IMR-90 (cell line): ENCODE results near the gene TNK2. TPM values are rescaled to one million over a fixed set of nuclear protein-coding genes. Genes with fewer than 3 reads are reported as not detected.

ENCODE experiments used
- ATAC-seq: fragments of 200-7000 bp; cut with Tn5 transposase; 2 replicates; pipeline ENCODE4 v1.9.1; 2020; ENCODE audit warnings: low read depth, mild to moderate bottlenecking, moderate library complexity
- BruUV-seq: library from RNA; stranded (reverse); fragments of 400-500 nt; replicated peaks from 2 replicates; lab custom pipeline; 2021; lab: Mats Ljungman, UMichigan
- CTCF ChIA-PET: fragments of 300-600 bp; formaldehyde crosslinking; extraction: SDS; loops from one replicate; lab custom pipeline; 2021; ENCODE audit warnings: antibody characterized with exemption; lab: Yijun Ruan, JAX
- POLR2A ChIA-PET: fragments of 300-600 bp; sonication (Branson Sonifier 250); formaldehyde crosslinking; loops from one replicate; lab custom pipeline; 2022; ENCODE audit warnings: antibody characterized with exemption; ENCODE audit not compliant: unreplicated experiment; lab: Charles Lee
- DNase-seq: peaks from one replicate; pipeline ENCODE4 v3.0.0; 2013
- H2AFZ ChIP-seq: replicated peaks from 2 replicates; pipeline ENCODE3; 2013; ENCODE audit warnings: low read length, mild to moderate bottlenecking; ENCODE audit not compliant: poor library complexity
- H2AK5ac ChIP-seq: 2 replicates; pipeline ENCODE4 v1.6.1; 2013; ENCODE audit warnings: low read depth, low read length, inconsistent platforms
- H2AK9ac ChIP-seq: replicated peaks from 2 replicates; pipeline ENCODE3; 2013; ENCODE audit warnings: mild to moderate bottlenecking, low read depth, low read length, moderate library complexity; ENCODE audit not compliant: poor library complexity
- H2BK120ac ChIP-seq: 2 replicates; pipeline ENCODE4 v1.6.1; 2013; ENCODE audit warnings: low read depth, low read length, inconsistent platforms
- H2BK15ac ChIP-seq: 3 replicates; pipeline ENCODE4 v1.6.1; 2013; ENCODE audit warnings: low read depth, low read length, inconsistent platforms
- H2BK20ac ChIP-seq: 2 replicates; pipeline ENCODE4 v1.6.1; 2013; ENCODE audit warnings: low read depth, mild to moderate bottlenecking, inconsistent platforms, low read length, moderate library complexity
- H2BK5ac ChIP-seq: 2 replicates; pipeline ENCODE4 v1.6.1; 2013; ENCODE audit warnings: mild to moderate bottlenecking, low read depth, low read length, inconsistent platforms; ENCODE audit not compliant: poor library complexity, severe bottlenecking
- H3K14ac ChIP-seq: replicated peaks from 2 replicates; pipeline ENCODE4 v1.6.1; 2013; ENCODE audit warnings: low read depth, low read length, inconsistent platforms
- H3K18ac ChIP-seq: 2 replicates; pipeline ENCODE4 v1.6.1; 2013; ENCODE audit warnings: low read depth, low read length, control low read depth
- H3K23ac ChIP-seq: 2 replicates; pipeline ENCODE4 v1.6.1; 2013; ENCODE audit warnings: low read depth, low read length, inconsistent platforms
- H3K27ac ChIP-seq: 2 replicates; pipeline ENCODE4 v1.5.1; 2013; ENCODE audit warnings: mild to moderate bottlenecking, control low read depth, low read length; ENCODE audit not compliant: insufficient read depth
- H3K27me3 ChIP-seq: 2 replicates; pipeline ENCODE4 v1.6.1; 2013; ENCODE audit warnings: low read length; ENCODE audit not compliant: control insufficient read depth, insufficient read depth
- H3K36me3 ChIP-seq: 2 replicates; pipeline ENCODE4 v1.6.1; 2013; ENCODE audit warnings: low read length, mixed read lengths; ENCODE audit not compliant: control insufficient read depth, insufficient read depth
- H3K4ac ChIP-seq: 2 replicates; pipeline ENCODE4 v1.6.1; 2013; ENCODE audit warnings: low read depth, low read length, inconsistent platforms
- H3K4me1 ChIP-seq: 2 replicates; pipeline ENCODE4 v1.6.1; 2013; ENCODE audit warnings: low read length, mixed read lengths; ENCODE audit not compliant: control insufficient read depth, insufficient read depth
- H3K4me2 ChIP-seq: 2 replicates; pipeline ENCODE4 v1.6.1; 2013; ENCODE audit warnings: low read depth, mild to moderate bottlenecking, control low read depth, low read length, moderate library complexity
- H3K4me3 ChIP-seq: 2 replicates; pipeline ENCODE4 v1.5.1; 2013; ENCODE audit warnings: low read depth, mild to moderate bottlenecking, control low read depth, low read length, moderate library complexity; ENCODE audit not compliant: insufficient read depth
- H3K56ac ChIP-seq: 2 replicates; pipeline ENCODE4 v1.6.1; 2013; ENCODE audit warnings: low read length, inconsistent platforms; ENCODE audit not compliant: insufficient read depth; ENCODE audit errors: extremely low read depth
- H3K79me1 ChIP-seq, 2 experiments: 2 replicates each; pipeline ENCODE4 v1.6.1; 2013; ENCODE audit warnings: low read length in 2 of 2, inconsistent platforms in 1 of 2, low read depth in 1 of 2
- H3K9ac ChIP-seq: 2 replicates; pipeline ENCODE4 v1.6.1; 2013; ENCODE audit warnings: low read depth, low read length, control low read depth
- H3K9me1 ChIP-seq: 2 replicates; pipeline ENCODE4 v1.6.1; 2013; ENCODE audit warnings: low read length, inconsistent platforms; ENCODE audit not compliant: insufficient read depth
- H3K9me3 ChIP-seq: 2 replicates; pipeline ENCODE4 v1.6.1; 2013; ENCODE audit warnings: low read length; ENCODE audit not compliant: control insufficient read depth, insufficient read depth
- H4K20me1 ChIP-seq: 2 replicates; pipeline ENCODE4 v1.6.1; 2013; ENCODE audit warnings: low read length, inconsistent platforms; ENCODE audit not compliant: insufficient read depth
- H4K5ac ChIP-seq: 2 replicates; pipeline ENCODE4 v1.6.1; 2013; ENCODE audit warnings: mild to moderate bottlenecking, low read depth, low read length, control low read depth
- H4K8ac ChIP-seq, 2 experiments: 2 replicates each; pipeline ENCODE4 v1.6.1; 2013; ENCODE audit warnings: low read depth in 2 of 2, low read length in 2 of 2, control low read depth in 1 of 2, inconsistent platforms in 1 of 2
- H4K91ac ChIP-seq: 2 replicates; pipeline ENCODE4 v1.6.1; 2013; ENCODE audit warnings: low read depth, low read length, inconsistent platforms; ENCODE audit not compliant: insufficient read depth
- CHD1 ChIP-seq: IDR thresholded peaks from 2 replicates; pipeline ENCODE4 v1.6.1; 2012; ENCODE audit warnings: low read depth, low read length, improper control_type of control experiment
- MAFK ChIP-seq: IDR thresholded peaks from 2 replicates; pipeline ENCODE4 v1.6.1; 2012; ENCODE audit warnings: low read depth, low read length, improper control_type of control experiment
- MAZ ChIP-seq: IDR thresholded peaks from 2 replicates; pipeline ENCODE4 v1.6.1; 2012; ENCODE audit warnings: low read depth, mild to moderate bottlenecking, low read length, improper control_type of control experiment, moderate library complexity, borderline replicate concordance
- WGBS, 2 experiments: methylation state at CpG; one replicate each; pipeline versions ENCODE4 v1.1.5 to v1.1.7; 2013; ENCODE audit warnings: missing lambda C conversion rate in 2 of 2; ENCODE audit not compliant: insufficient read length in 1 of 2; ENCODE audit errors: extremely low coverage in 2 of 2; 5-methylcytosine and 5-hydroxymethylcytosine counted together
- dilution Hi-C: fragments of 300-500 bp; cut with HindIII; formaldehyde crosslinking; loops from one replicate; pipeline ENCODE4 v1.14.3; 2018; ENCODE audit warnings: low sequenced_read_pairs; ENCODE audit not compliant: unreplicated experiment
- in situ Hi-C: fragments of 300-500 bp; cut with MboI; formaldehyde crosslinking; loops from 3 replicates; pipeline ENCODE4 v1.14.3; 2019; ENCODE audit warnings: low sequenced_read_pairs, inconsistent platforms, mixed read lengths
- intact Hi-C: fragments of 100-400 bp; cut with micrococcal nuclease; formaldehyde crosslinking; loops from 2 replicates; pipeline ENCODE4 v1.10.0; 2022
- polyA plus RNA-seq, 3 experiments: library from polyadenylated mRNA; depleted of rRNA; stranded (reverse); fragments of >200 nt; gene quantifications; 2 replicates each; pipeline ENCODE4 v1.2.3, GENCODE V29; 2012; ENCODE audit warnings: low replicate concordance in 1 of 3
- total RNA-seq: library from RNA; depleted of rRNA; stranded (reverse); fragments of >200 nt; gene quantifications from 2 replicates; pipeline ENCODE4 v1.2.3, GENCODE V29; 2012

The TNK2 gene
- total and polyA plus RNA-seq, 2 of the 4 experiments (the other 2 are of a cell fraction): 2.2 to 13.8 TPM

- Histone ChIP-seq H3K9ac (0 out of 2 replicates have a peak overlapping the region, but pooled peaks have one; percentile 7), H2BK5ac (peak overlapping the region; percentile 70), H3K4ac (peak overlapping the region; percentile 60), H2BK20ac (peak overlapping the region; percentile 30), H2AFZ (peak overlapping the region; percentile 90), H4K20me1 (peaks cover 9% of the 10 kb centered on the region; the same call in 1 of the 2 replicates), H4K5ac (peak overlapping the region; percentile 21; the same call in 1 of the 2 replicates), H2AK5ac (peak overlapping the region; percentile 88), H4K91ac (peak overlapping the region; percentile 80), H2BK15ac (peak overlapping the region; percentile 89; the same call in 1 of the 3 replicates), H3K23ac (peak overlapping the region; percentile 7; the same call in 1 of the 2 replicates), H3K4me1 (peaks cover 34% of the 10 kb centered on the region), H3K9me1 (peaks cover 15% of the 10 kb centered on the region), H3K18ac (no peak overlapping the region), H3K36me3 (no peaks in the 10 kb centered on the region), H3K79me1 (peaks cover 14 to 56% of the 10 kb centered on the region in 2 experiments; a peak in 2 of 4 replicates), H4K8ac (peak overlapping the region; percentile 70 to 91; a peak in 2 of 4 replicates), H3K27ac (peak overlapping the region; percentile 95), H3K56ac (0 out of 2 replicates have a peak overlapping the region, but pooled peaks have one; percentile 35), H2AK9ac (peak overlapping the region; percentile 92), H3K4me2 (peak overlapping the region; percentile 43), H3K4me3 (no peak overlapping the region), H2BK120ac (peak overlapping the region; percentile 62), H3K9me3 (no peaks in the 10 kb centered on the region), H3K14ac (peak overlapping the region; percentile 46), H3K27me3 (no peaks in the 10 kb centered on the region)
- dilution Hi-C loops (no loop called here), in situ Hi-C loops (loop anchor here (5.0 kb wide), 1 partner anchor 35 kb away; no protein-coding TSS in a partner anchor), intact Hi-C loops (loop anchor here (2.0 kb wide), 1 partner anchor 18 kb away; no protein-coding TSS in a partner anchor)
- CTCF ChIA-PET: interaction anchor here (1.3 kb wide), 1 partner anchor 34 kb away, joined by 3 read pairs; no protein-coding TSS in a partner anchor
- no peak for TF ChIP-seq CHD1
- TF ChIP-seq MAZ: peak; percentile 50; the same call in 1 of the 2 replicates
- TF ChIP-seq MAFK: no peak
- WGBS, 2 experiments: 0% methylated on average over 1 of the region's 10 CpGs; no CpG with 5 or more reads in 1 of the 2 experiments
- ATAC-seq (peak; percentile 14), DNase-seq (peak; percentile 74)
- POLR2A ChIA-PET: no interaction called here
- BruUV-seq: no TSS peak
Measured at GRCh38 chr3:195897081-195897852, 11.1 kb downstream of the TNK2 start.
